ENCODE data around the gene MRPL47. TPM values are rescaled to one million over a fixed set of nuclear protein-coding genes. Genes with fewer than 3 reads are reported as not detected.

The MRPL47 gene
- total RNA-seq, 1 experiment from 2014 or later, result 58.7 TPM

DNA sequence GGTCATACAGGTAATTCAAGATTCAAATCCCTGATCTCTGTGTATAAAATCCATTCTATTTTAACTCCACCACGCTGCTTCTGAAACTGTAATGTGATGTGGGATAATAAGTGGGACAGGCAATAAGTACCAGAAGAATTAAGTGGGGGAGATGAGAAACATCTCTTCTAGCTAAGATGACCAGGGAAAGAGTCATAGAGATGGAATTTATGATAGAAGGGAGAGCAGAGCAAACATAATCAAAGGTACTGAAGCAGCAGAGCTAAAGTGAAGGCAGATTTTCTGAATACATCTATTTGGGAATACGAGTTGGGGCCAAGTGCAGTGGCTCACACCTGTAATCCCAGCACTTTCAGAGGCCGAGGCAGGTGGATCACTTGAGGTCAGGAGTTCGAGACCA, 4.9 kb downstream of the MRPL47 start:
- Histone ChIP-seq H3K27ac (ENCODE audit: low read length) (no peak overlapping the region), H3K9me3 (ENCODE audit: control insufficient read depth, insufficient read depth, low read depth, low read length) (no peaks in the 10 kb centered on the region), H3K4me3 (ENCODE audit: low read depth in 2 of 2, low read length in 2 of 2) (no peak overlapping the region), H3K27me3 (ENCODE audit: control insufficient read depth, insufficient read depth, low read length) (no peaks in the 10 kb centered on the region), H3K4me1 (ENCODE audit: control insufficient read depth, insufficient read depth, low read length) (peaks cover 6% of the 10 kb centered on the region), H3K36me3 (ENCODE audit: control insufficient read depth, insufficient read depth, low read length) (peaks cover 33% of the 10 kb centered on the region)
- TF ChIP-seq SIN3A (IDR thresholded peaks at IDR 0.05; ENCODE audit: borderline replicate concordance, insufficient read depth, low read depth, low read length) (no peak), POLR2AphosphoS5 (IDR thresholded peaks at IDR 0.05; ENCODE audit: low read depth, low read length) (no peak), TCF7L2 (IDR thresholded peaks at IDR 0.05; ENCODE audit: low read depth, low read length) (no peak)
- TF ChIP-seq, protein P1, sequence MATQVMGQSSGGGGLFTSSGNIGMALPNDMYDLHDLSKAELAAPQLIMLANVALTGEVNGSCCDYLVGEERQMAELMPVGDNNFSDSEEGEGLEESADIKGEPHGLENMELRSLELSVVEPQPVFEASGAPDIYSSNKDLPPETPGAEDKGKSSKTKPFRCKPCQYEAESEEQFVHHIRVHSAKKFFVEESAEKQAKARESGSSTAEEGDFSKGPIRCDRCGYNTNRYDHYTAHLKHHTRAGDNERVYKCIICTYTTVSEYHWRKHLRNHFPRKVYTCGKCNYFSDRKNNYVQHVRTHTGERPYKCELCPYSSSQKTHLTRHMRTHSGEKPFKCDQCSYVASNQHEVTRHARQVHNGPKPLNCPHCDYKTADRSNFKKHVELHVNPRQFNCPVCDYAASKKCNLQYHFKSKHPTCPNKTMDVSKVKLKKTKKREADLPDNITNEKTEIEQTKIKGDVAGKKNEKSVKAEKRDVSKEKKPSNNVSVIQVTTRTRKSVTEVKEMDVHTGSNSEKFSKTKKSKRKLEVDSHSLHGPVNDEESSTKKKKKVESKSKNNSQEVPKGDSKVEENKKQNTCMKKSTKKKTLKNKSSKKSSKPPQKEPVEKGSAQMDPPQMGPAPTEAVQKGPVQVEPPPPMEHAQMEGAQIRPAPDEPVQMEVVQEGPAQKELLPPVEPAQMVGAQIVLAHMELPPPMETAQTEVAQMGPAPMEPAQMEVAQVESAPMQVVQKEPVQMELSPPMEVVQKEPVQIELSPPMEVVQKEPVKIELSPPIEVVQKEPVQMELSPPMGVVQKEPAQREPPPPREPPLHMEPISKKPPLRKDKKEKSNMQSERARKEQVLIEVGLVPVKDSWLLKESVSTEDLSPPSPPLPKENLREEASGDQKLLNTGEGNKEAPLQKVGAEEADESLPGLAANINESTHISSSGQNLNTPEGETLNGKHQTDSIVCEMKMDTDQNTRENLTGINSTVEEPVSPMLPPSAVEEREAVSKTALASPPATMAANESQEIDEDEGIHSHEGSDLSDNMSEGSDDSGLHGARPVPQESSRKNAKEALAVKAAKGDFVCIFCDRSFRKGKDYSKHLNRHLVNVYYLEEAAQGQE (IDR thresholded peaks at IDR 0.05; ENCODE audit: insufficient read depth in 1 of 2, low read depth in 2 of 2, low read length in 1 of 2), result no peak
- TF ChIP-seq, protein P2, sequence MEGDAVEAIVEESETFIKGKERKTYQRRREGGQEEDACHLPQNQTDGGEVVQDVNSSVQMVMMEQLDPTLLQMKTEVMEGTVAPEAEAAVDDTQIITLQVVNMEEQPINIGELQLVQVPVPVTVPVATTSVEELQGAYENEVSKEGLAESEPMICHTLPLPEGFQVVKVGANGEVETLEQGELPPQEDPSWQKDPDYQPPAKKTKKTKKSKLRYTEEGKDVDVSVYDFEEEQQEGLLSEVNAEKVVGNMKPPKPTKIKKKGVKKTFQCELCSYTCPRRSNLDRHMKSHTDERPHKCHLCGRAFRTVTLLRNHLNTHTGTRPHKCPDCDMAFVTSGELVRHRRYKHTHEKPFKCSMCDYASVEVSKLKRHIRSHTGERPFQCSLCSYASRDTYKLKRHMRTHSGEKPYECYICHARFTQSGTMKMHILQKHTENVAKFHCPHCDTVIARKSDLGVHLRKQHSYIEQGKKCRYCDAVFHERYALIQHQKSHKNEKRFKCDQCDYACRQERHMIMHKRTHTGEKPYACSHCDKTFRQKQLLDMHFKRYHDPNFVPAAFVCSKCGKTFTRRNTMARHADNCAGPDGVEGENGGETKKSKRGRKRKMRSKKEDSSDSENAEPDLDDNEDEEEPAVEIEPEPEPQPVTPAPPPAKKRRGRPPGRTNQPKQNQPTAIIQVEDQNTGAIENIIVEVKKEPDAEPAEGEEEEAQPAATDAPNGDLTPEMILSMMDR (IDR thresholded peaks at IDR 0.05), result no peak
- ATAC-seq (no peak), DNase-seq (ENCODE audit: low read depth, low spot score) (no peak)
- ChIA-PET CTCF (no interaction called here), POLR2A (no interaction called here)
- no TSS peak for BruUV-seq (replicated peaks)
- intact Hi-C loops (cut with micrococcal nuclease; ENCODE audit: unreplicated experiment) (no loop called here), in situ Hi-C loops (cut with HindIII; ENCODE audit: low pct_unique_long_range_greater_than_20kb, low sequenced_read_pairs) (no loop called here)

DNA sequence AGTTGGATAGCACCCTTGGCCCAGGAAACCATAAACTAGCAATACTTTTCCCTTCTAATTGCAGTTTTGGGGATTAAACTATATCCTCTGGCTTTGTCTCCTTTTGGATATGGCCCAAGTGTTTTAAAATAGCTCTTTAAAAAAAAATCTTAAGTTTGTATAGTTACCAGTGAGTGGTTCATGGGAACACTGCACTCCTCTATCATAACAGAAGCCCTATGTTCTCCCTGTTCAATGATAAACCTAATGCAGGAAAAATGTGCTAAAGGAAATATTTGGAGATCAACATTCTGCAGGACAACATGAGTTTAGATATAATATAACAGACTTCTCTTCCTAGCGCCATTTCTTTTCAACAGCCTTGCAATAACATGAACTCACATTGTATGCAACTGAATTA, 13.1 kb downstream of the MRPL47 start:
- Histone ChIP-seq H3K4me3 (ENCODE audit: low read depth in 2 of 2, low read length in 2 of 2) (no peak overlapping the region), H3K4me1 (ENCODE audit: control insufficient read depth, insufficient read depth, low read length) (no peaks in the 10 kb centered on the region), H3K27ac (ENCODE audit: low read length) (no peak overlapping the region), H3K9me3 (ENCODE audit: control insufficient read depth, insufficient read depth, low read depth, low read length) (no peaks in the 10 kb centered on the region), H3K36me3 (ENCODE audit: control insufficient read depth, insufficient read depth, low read length) (peaks cover 58% of the 10 kb centered on the region), H3K27me3 (ENCODE audit: control insufficient read depth, insufficient read depth, low read length) (no peaks in the 10 kb centered on the region)
- BruUV-seq (replicated peaks), result no TSS peak
- ATAC-seq, result 0 out of 2 replicates have a peak, but pooled peaks have one; percentile 26
- DNase-seq (ENCODE audit: low read depth, low spot score), result no peak
- ChIA-PET POLR2A (no interaction called here), CTCF (no interaction called here)
- TF ChIP-seq, protein P1 (IDR thresholded peaks at IDR 0.05; ENCODE audit: insufficient read depth in 1 of 2, low read depth in 2 of 2, low read length in 1 of 2), result no peak
- TF ChIP-seq TCF7L2 (IDR thresholded peaks at IDR 0.05; ENCODE audit: low read depth, low read length) (no peak), POLR2AphosphoS5 (IDR thresholded peaks at IDR 0.05; ENCODE audit: low read depth, low read length) (no peak), SIN3A (IDR thresholded peaks at IDR 0.05; ENCODE audit: borderline replicate concordance, insufficient read depth, low read depth, low read length) (no peak)
- in situ Hi-C loops (cut with HindIII; ENCODE audit: low pct_unique_long_range_greater_than_20kb, low sequenced_read_pairs), result no loop called here
- intact Hi-C loops (cut with micrococcal nuclease; ENCODE audit: unreplicated experiment), result no loop called here

Measured in Panc1 (cell line).